GM12875 (cell line): ENCODE results near the gene VAV3.

ENCODE experiments used
- H3K4me3 ChIP-seq: one replicate; pipeline ENCODE4 v1.5.1; 2011; ENCODE audit warnings: low read depth, low read length, control low read depth
- TF ChIP-seq, protein P1 (sequence below): IDR thresholded peaks from 2 replicates; pipeline ENCODE4 v1.5.1; 2011; ENCODE audit warnings: low read depth, mild to moderate bottlenecking, control low read depth, inconsistent platforms, low read length, moderate library complexity, borderline replicate concordance; ENCODE audit not compliant: insufficient read depth

VAV3 gene

DNA sequence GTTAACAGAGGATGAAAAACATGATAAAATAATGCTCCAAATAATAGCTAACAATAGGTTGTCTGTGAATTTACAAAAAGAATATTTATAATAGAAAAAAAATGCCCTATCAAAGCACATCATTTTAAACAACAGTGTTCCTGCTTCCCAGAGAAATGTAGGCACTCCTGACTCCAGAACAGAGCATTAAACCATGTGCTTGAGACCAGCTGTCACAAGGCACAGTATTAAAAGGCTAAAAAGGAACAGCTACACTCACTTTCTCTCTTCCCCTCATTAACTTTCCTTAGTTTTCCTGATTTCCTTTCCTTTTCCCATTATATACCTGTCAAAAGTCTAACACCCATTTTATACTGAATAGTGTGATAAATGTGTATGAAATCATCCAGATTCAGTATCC is 10.9 kb downstream of the VAV3 start:
- TF ChIP-seq, protein P1, sequence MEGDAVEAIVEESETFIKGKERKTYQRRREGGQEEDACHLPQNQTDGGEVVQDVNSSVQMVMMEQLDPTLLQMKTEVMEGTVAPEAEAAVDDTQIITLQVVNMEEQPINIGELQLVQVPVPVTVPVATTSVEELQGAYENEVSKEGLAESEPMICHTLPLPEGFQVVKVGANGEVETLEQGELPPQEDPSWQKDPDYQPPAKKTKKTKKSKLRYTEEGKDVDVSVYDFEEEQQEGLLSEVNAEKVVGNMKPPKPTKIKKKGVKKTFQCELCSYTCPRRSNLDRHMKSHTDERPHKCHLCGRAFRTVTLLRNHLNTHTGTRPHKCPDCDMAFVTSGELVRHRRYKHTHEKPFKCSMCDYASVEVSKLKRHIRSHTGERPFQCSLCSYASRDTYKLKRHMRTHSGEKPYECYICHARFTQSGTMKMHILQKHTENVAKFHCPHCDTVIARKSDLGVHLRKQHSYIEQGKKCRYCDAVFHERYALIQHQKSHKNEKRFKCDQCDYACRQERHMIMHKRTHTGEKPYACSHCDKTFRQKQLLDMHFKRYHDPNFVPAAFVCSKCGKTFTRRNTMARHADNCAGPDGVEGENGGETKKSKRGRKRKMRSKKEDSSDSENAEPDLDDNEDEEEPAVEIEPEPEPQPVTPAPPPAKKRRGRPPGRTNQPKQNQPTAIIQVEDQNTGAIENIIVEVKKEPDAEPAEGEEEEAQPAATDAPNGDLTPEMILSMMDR, result no peak
- H3K4me3 ChIP-seq, result no peak overlapping the region

DNA sequence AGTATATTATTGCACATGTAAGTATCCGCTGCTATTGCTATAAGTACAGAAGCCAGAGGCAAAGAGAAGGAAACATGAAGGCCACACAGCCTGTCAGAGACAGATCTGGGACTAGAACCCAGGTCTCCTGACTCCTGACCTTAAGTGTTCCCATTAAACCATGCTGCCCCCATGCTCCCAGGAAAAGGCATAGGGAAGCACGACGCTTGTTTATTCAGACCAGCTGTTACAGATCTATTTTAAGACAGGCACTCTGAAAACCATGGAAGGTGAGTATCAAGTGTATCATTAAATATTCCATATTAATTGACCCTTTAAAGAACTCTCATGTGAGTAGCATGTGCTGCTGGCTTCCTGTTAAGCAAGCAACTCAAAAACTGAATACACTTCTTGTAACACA is 11.4 kb downstream of the VAV3 start:
- H3K4me3 ChIP-seq, result no peak overlapping the region
- TF ChIP-seq, protein P1, result no peak

DNA sequence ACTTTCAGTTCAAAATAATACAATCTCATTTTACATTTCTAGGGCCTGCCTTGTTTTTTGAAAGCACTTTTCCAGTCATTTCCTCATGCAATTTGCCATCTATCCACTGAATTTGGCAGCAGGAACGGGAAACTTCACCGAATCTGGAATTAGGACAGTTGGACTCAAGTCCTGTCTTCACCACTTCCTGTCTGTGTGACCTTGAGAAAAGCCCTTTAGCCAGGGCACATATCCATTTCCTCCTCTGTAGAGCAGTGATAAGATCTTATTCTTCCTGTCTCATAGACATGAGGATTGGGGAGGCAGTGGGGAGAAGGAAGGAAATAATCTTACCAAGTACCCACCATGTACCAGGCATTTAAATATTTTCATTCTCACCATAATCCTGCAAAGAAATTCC is 12.0 kb downstream of the VAV3 start:
- no peak overlapping the region for H3K4me3 ChIP-seq

DNA sequence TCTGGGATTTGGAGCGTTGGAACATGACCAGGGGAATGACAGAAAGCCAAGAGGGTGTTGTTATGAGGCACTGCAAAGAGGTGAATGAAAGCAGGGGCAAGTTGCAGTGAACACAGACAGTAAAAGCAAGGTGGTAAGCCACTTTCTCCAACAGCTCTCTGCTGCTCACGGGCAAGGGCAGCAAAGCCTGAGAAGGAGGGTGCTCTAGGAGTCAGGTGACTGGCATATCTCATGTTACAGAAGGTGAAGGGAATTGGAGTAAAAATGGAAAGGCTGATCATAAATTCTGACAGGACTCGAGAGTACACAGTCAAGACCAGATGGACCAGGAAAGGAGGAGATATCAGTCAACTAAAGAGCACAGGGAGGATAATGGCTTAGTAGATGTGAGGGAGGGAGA is 14.5 kb downstream of the VAV3 start:
- TF ChIP-seq, protein P1, result no peak
- H3K4me3 ChIP-seq, result no peak overlapping the region

More for the DNA sequence above, 12.0 kb downstream of the VAV3 start:
- TF ChIP-seq, protein P1, result no peak

DNA sequence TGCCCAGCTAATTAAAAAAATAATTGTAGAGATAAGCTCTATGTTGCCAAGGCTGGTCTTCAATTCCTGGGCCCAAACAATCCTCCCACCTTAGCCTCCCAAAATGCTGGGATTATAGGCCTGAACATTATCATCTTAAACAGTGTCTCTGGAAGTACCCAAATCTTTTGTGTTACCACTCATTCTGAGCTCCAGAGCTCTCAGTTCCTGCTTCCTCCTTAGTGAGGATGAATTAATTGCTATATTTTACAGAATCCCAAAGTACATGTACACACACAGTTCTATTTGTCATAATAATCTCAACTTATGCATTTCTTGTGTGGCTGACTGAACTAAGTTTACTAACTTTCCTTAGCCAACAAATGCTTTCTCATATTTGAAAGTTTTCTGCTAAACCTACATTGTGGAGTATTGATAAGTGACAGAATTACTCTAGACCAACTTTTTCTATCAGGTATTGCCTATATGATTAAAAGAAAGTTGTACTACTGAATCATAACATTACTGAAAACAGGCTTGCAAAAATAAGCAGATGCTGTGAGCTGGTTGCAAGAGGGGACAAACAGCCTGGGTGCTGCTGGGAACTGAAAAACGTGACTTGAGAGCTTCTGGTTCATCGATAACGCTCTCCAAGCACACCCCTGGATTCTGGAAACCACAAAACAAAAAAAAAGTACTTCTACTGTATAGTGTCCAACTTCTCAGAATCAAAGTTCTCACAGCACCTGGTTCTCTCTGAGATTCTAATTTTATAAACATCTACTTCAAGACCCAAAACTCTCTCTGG is 15.3 kb downstream of the VAV3 start:
- H3K4me3 ChIP-seq, result no peak overlapping the region
- TF ChIP-seq, protein P1, result no peak

DNA sequence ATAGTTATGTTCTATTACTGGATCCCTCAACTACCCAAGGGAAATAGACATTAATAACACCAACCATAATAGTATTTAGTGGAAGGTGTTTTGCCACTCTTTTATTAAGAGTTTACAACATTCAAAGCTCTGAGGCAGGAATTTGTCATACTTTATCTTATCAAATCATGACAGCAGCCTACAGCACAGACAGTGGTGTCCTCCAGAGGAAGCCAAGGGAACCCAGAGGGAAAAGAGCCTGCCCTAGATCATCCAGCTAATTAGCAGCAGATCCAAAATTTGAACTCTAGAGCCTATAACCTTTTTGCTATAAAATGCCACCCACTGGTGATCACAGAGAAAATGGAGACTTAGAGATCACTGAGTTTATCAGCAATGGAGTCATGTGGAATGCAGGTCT is 18.2 kb downstream of the VAV3 start:
- no peak overlapping the region for H3K4me3 ChIP-seq
- TF ChIP-seq, protein P1, result no peak

DNA sequence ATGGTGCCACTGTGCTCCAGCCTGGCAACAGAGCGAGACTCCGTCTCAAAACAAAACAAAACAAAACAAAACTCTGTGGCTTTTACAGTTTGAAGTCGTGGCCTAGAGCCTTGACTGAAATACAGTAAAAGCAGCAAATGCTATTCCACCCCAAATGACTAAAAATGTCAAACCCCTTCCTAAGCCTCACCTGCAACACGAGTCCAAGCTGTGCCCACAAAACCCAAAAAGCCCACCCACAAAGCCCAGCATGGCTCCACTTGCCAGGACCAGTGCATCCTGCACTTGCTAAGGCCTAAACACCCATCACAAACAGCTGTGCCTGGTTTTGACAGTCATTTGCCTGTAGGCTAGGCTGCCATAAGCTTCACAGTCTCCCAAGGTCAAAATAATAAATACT is 21.3 kb downstream of the VAV3 start:
- no peak overlapping the region for H3K4me3 ChIP-seq
- TF ChIP-seq, protein P1, result no peak
